DOHH2 (cell line): ENCODE measurements around the gene NFIB.

Experiments used
- H3F3A ChIP-seq: fragments of 200-600 bp; sonication (generic), shearing (Covaris generic); 2 replicates; pipeline ENCODE4 v1.6.0; 2016; ENCODE audit warnings: antibody characterized with exemption, mild to moderate bottlenecking; ENCODE audit not compliant: control insufficient read depth, insufficient read depth
- H3K27ac ChIP-seq: fragments of 200-600 bp; sonication (generic); 2 replicates; pipeline ENCODE4 v1.5.1; 2014; ENCODE audit warnings: low read depth, mild to moderate bottlenecking, low read length, moderate library complexity
- H3K27me3 ChIP-seq: fragments of 200-600 bp; sonication (generic); 2 replicates; pipeline ENCODE4 v1.6.1; 2014; ENCODE audit warnings: mild to moderate bottlenecking, low read length, mixed read lengths; ENCODE audit not compliant: control insufficient read depth
- H3K36me3 ChIP-seq: fragments of 200-600 bp; sonication (generic); 2 replicates; pipeline ENCODE4 v1.6.1; 2014; ENCODE audit warnings: mild to moderate bottlenecking, low read length, moderate library complexity, mixed read lengths; ENCODE audit not compliant: control insufficient read depth
- H3K4me1 ChIP-seq: fragments of 200-600 bp; sonication (generic); 2 replicates; pipeline ENCODE4 v1.6.1; 2014; ENCODE audit warnings: mild to moderate bottlenecking, low read length, mixed read lengths; ENCODE audit not compliant: control insufficient read depth
- H3K4me2 ChIP-seq: fragments of 200-600 bp; sonication (generic); 2 replicates; pipeline ENCODE4 v1.6.0; 2014; ENCODE audit warnings: mild to moderate bottlenecking, low read length, moderate library complexity
- H3K4me3 ChIP-seq: fragments of 200-600 bp; sonication (generic); 2 replicates; pipeline ENCODE4 v1.5.1; 2014; ENCODE audit warnings: mild to moderate bottlenecking, low read length, mixed read lengths
- H3K79me2 ChIP-seq: fragments of 200-600 bp; sonication (generic); 2 replicates; pipeline ENCODE4 v1.6.1; 2014; ENCODE audit warnings: mild to moderate bottlenecking, low read length, mixed read lengths; ENCODE audit not compliant: control insufficient read depth
- H3K9me2 ChIP-seq: fragments of 200-600 bp; sonication (generic); replicated peaks from 2 replicates; pipeline ENCODE4 v1.6.1; 2014; ENCODE audit warnings: mild to moderate bottlenecking, low read length, mixed read lengths; ENCODE audit not compliant: control insufficient read depth
- H3K9me3 ChIP-seq: fragments of 200-600 bp; sonication (generic); 2 replicates; pipeline ENCODE4 v1.6.1; 2014; ENCODE audit warnings: antibody characterized with exemption, low read length, mixed read lengths; ENCODE audit not compliant: control insufficient read depth, insufficient read depth
- H4K20me1 ChIP-seq: fragments of 200-600 bp; sonication (generic); 2 replicates; pipeline ENCODE4 v1.6.0; 2014; ENCODE audit warnings: low read depth, mild to moderate bottlenecking, antibody characterized with exemption, low read length, moderate library complexity; ENCODE audit not compliant: control insufficient read depth, insufficient read depth
- EZH2phosphoT487 ChIP-seq: fragments of 200-600 bp; sonication (generic); IDR thresholded peaks from 2 replicates; pipeline ENCODE4 v1.6.1; 2017; ENCODE audit warnings: borderline replicate concordance, mild to moderate bottlenecking, antibody characterized with exemption, low read length, moderate library complexity, mixed read lengths
- TF ChIP-seq, protein P1 (sequence below): fragments of 200-600 bp; sonication (generic); IDR thresholded peaks from one replicate; pipeline ENCODE4 v1.5.1; 2014; ENCODE audit warnings: antibody characterized with exemption, mild to moderate bottlenecking, low read depth, low read length; ENCODE audit not compliant: poor library complexity, severe bottlenecking

Gene NFIB

DNA sequence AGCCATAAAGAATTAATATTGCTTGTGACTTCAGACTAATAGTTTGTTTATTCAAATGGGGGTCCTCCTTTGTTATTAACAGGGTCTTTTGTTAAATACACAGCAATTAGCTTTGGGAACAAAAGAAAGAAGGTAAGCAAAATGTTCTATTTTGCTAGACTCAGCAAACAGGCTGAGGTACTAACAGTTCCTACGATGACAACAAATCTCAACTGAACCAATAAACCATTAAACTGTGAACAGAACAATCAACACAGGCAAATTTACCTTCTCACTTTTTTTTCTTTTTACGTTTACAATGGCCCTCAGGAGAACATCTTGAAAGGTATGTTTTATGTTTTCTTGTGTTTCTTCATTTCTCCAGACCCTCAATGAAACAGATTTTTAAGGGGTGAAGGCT lies 207.2 kb downstream of the NFIB start:
- H3K27ac ChIP-seq = no peak overlapping the region
- no peaks in the 10 kb centered on the region for H3K9me3 ChIP-seq
- no peaks in the 10 kb centered on the region for H3F3A ChIP-seq
- H3K9me2 ChIP-seq = no peaks in the 10 kb centered on the region; the same call in 1 of the 2 replicates
- no peak overlapping the region for H3K4me2 ChIP-seq
- no peaks in the 10 kb centered on the region for H3K4me1 ChIP-seq
- H3K4me3 ChIP-seq = no peak overlapping the region
- H3K36me3 ChIP-seq = no peaks in the 10 kb centered on the region
- no peaks in the 10 kb centered on the region for H3K79me2 ChIP-seq
- TF ChIP-seq, protein P1, sequence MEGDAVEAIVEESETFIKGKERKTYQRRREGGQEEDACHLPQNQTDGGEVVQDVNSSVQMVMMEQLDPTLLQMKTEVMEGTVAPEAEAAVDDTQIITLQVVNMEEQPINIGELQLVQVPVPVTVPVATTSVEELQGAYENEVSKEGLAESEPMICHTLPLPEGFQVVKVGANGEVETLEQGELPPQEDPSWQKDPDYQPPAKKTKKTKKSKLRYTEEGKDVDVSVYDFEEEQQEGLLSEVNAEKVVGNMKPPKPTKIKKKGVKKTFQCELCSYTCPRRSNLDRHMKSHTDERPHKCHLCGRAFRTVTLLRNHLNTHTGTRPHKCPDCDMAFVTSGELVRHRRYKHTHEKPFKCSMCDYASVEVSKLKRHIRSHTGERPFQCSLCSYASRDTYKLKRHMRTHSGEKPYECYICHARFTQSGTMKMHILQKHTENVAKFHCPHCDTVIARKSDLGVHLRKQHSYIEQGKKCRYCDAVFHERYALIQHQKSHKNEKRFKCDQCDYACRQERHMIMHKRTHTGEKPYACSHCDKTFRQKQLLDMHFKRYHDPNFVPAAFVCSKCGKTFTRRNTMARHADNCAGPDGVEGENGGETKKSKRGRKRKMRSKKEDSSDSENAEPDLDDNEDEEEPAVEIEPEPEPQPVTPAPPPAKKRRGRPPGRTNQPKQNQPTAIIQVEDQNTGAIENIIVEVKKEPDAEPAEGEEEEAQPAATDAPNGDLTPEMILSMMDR = no peak
- no peak for TF ChIP-seq EZH2phosphoT487
- H3K27me3 ChIP-seq = no peaks in the 10 kb centered on the region
- H4K20me1 ChIP-seq = no peaks in the 10 kb centered on the region

DNA sequence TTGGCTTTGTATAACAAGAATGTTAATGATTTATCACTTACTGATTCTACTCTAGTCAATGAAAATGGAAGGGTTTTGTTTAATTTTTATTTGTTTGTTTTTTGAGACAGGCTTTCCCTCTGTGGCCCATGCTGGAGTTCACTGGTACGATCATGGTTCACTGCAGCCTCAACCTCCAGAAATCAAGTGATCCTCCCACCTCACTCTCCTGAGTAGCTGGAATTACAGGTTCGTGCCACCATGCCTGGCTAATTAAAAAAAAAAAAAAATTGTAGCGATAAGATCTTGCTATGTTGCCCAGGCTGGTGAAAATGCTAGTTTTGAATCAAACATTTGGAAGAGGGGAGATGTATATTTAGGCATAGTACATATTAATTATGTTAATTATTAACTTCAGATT lies 209.4 kb downstream of the NFIB start:
- no peak for TF ChIP-seq EZH2phosphoT487
- TF ChIP-seq, protein P1 = no peak

DNA sequence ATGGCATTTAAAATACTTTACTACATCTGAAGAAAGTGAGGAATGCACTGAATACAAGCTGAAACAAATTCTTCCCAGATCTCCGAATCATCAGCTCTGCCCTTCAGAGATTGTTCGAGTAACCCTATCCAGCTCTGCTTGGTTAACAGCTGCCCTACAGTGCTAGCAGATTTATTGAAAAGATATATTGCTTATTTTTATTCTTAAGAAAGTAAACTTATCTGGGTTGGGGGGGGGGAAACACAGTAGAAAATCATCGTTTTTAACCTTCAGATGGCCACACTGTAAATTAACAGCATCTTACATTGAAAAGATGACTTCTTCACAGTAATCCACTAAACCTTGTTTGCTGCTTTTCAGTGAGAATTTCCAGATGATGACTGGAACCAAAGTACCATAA lies 210.8 kb downstream of the NFIB start:
- Histone ChIP-seq H4K20me1 (no peaks in the 10 kb centered on the region), H3K79me2 (no peaks in the 10 kb centered on the region), H3K4me1 (no peaks in the 10 kb centered on the region), H3K27ac (no peak overlapping the region), H3K9me2 (no peaks in the 10 kb centered on the region; the same call in 1 of the 2 replicates), H3F3A (no peaks in the 10 kb centered on the region), H3K27me3 (no peaks in the 10 kb centered on the region), H3K4me3 (no peak overlapping the region), H3K36me3 (no peaks in the 10 kb centered on the region), H3K4me2 (no peak overlapping the region), H3K9me3 (no peaks in the 10 kb centered on the region)
- TF ChIP-seq, protein P1 = no peak
- TF ChIP-seq EZH2phosphoT487 = no peak

More for the DNA sequence above, 209.4 kb downstream of the NFIB start:
- Histone ChIP-seq H3K79me2 (no peaks in the 10 kb centered on the region), H3F3A (no peaks in the 10 kb centered on the region), H4K20me1 (no peaks in the 10 kb centered on the region), H3K4me2 (no peak overlapping the region), H3K9me2 (no peaks in the 10 kb centered on the region; the same call in 1 of the 2 replicates), H3K27ac (no peak overlapping the region), H3K9me3 (no peaks in the 10 kb centered on the region), H3K36me3 (no peaks in the 10 kb centered on the region), H3K4me3 (no peak overlapping the region), H3K27me3 (no peaks in the 10 kb centered on the region), H3K4me1 (no peaks in the 10 kb centered on the region)

DNA sequence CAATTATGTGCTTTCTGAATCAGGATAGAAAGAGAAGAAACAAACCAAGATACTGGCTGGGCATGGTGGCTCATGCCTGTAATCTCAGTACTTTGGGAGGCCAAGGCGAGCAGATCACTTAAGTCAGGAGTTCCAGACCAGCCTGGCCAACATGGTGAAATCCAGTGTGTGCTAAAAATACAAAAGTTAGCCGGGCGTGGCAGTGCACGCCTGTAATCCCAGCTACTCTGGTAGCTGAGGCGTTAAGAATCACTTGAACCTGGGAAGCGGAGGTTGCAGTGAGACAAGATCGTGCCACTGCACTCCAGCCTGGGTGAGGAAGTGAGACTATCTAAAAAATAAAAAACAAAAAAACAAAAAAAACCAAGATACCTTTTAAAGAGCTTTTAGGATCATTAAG lies 214.2 kb downstream of the NFIB start:
- H3K4me1 ChIP-seq = no peaks in the 10 kb centered on the region
- no peaks in the 10 kb centered on the region for H3F3A ChIP-seq
- no peaks in the 10 kb centered on the region for H3K27me3 ChIP-seq
- no peaks in the 10 kb centered on the region for H3K9me3 ChIP-seq
- H3K27ac ChIP-seq = no peak overlapping the region
- no peaks in the 10 kb centered on the region for H4K20me1 ChIP-seq
- no peak overlapping the region for H3K4me2 ChIP-seq
- no peaks in the 10 kb centered on the region for H3K36me3 ChIP-seq
- TF ChIP-seq, protein P1 = no peak
- TF ChIP-seq EZH2phosphoT487 = no peak
- no peak overlapping the region for H3K4me3 ChIP-seq
- H3K79me2 ChIP-seq = no peaks in the 10 kb centered on the region
- H3K9me2 ChIP-seq = no peaks in the 10 kb centered on the region
